Measurements from ENCODE around the gene TM9SF2. TPM values are rescaled to one million over a fixed set of nuclear protein-coding genes. Genes with fewer than 3 reads are reported as not detected.
A peak's percentile ranks its signal among the peaks of the same experiment; 100 is the strongest.

Gene TM9SF2
- total RNA-seq, 1 donor: 165 TPM

- no peak overlapping the region for H3K4me3 ChIP-seq (ENCODE audit: low read depth, low read length)
- TF ChIP-seq CTCF (IDR thresholded peaks at IDR 0.05; ENCODE audit: insufficient read depth, low read depth, low read length): peak; percentile 34
- peak; percentile 18 for DNase-seq (ENCODE audit: low read depth)
These were observed 77.0 kb downstream of the TM9SF2 start for GRCh38 chr13:99577934-99578917.

- DNase-seq (ENCODE audit: low read depth): no peak
- no peak overlapping the region for H3K4me3 ChIP-seq (ENCODE audit: low read depth, low read length)
- TF ChIP-seq CTCF (IDR thresholded peaks at IDR 0.05; ENCODE audit: insufficient read depth, low read depth, low read length): no peak
These were observed 79.4 kb downstream of the TM9SF2 start for GRCh38 chr13:99580500-99581268.

DNA sequence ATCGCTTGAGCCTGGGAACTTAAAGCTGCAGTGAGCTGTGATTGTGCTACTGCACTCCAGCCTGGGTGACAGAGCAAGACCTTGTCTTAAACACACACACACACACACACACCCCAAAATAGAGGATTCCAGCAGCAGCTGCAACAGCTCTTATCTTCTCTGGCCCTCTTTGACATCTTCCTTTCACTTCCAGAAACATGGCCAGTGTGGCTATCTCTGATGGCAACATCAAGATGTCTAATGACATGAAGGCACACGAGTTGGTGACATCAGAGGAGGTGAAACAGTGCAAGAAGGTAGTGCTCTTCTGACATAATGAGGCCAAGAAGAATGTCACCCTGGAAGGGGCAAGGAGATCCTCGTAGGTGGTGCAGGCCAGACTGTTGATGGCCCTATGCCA lies 81.2 kb downstream of the TM9SF2 start:
- no peak overlapping the region for H3K4me3 ChIP-seq (ENCODE audit: low read depth, low read length)
- no peak for TF ChIP-seq CTCF (IDR thresholded peaks at IDR 0.05; ENCODE audit: insufficient read depth, low read depth, low read length)
- no peak for DNase-seq (ENCODE audit: low read depth)

DNA sequence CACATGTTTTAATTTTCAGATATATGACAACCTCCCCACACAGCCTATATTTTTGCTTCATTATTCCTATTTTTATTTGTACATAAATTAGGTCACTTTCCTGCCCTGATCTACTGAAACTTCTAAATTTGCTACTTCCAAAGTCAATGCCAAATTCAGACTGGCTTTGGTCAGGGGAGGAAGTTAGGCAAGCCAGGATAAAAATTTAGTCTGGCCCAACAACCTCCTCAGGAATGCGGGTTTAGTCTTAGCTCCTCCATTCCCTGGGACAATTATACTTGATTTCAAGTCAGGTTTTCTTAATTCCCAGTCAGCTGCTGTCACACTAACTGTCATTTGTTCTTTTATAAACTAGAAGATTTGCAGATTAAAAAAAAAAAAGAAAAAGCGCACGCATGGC lies 84.3 kb downstream of the TM9SF2 start:
- TF ChIP-seq CTCF (IDR thresholded peaks at IDR 0.05; ENCODE audit: insufficient read depth, low read depth, low read length): no peak
- no peak for DNase-seq (ENCODE audit: low read depth)
- H3K4me3 ChIP-seq (ENCODE audit: low read depth, low read length): no peak overlapping the region

- no peak overlapping the region for H3K4me3 ChIP-seq (ENCODE audit: low read depth, low read length)
- DNase-seq (ENCODE audit: low read depth): no peak
- no peak for TF ChIP-seq CTCF (IDR thresholded peaks at IDR 0.05; ENCODE audit: insufficient read depth, low read depth, low read length)
These were observed 85.7 kb downstream of the TM9SF2 start for GRCh38 chr13:99587021-99587420.

DNA sequence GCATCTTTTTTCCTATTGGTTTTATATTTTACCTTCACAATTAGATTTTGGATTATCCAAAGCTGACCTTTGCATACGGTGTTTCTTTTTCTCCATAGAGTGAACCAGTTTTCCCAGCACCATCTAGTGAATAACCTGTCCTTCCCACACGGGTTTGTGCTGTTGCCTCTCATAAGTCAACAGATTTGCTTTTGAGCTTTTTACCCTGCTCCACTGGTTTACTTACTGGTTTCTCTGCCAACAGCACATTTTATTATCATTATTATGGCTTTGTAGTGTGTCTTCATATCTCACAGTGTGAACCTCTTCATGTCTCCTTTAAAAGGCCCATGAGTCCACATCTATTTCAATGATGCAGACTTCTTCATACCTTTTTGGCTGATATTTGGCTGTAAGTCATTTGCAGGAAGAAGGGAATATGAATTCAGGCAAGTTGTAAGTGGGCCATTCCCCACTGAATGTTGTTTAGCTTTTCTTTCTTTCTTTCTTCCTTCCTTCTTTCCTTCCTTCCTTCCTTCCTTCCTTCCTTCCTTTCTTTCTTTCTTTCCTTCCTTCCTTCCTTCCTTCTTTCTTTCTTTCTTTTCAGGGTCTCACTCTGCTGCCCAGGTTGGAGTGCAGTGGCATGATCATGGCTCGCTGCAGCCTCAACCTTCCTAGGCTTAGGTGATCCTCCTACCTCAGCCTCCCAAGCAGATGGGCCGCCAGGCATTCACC lies 86.8 kb downstream of the TM9SF2 start:
- TF ChIP-seq CTCF (IDR thresholded peaks at IDR 0.05; ENCODE audit: insufficient read depth, low read depth, low read length): no peak
- no peak for DNase-seq (ENCODE audit: low read depth)
- no peak overlapping the region for H3K4me3 ChIP-seq (ENCODE audit: low read depth, low read length)
